Dedifferentiated amniotic fluid mesenchymal stem cell (primary cell): ENCODE results near the gene SLC6A15.

Experiments used
- DNase-seq: peaks from one replicate; pipeline ENCODE4 v3.0.0-alpha.2; 2016; ENCODE audit errors: extremely low spot score

The SLC6A15 gene

GRCh38 chr12:84874825-84875139 is 37.8 kb downstream of the SLC6A15 start:
- no peak for DNase-seq

GRCh38 chr12:84874125-84874824 is 38.3 kb downstream of the SLC6A15 start:
- peak; percentile 71 for DNase-seq

DNA sequence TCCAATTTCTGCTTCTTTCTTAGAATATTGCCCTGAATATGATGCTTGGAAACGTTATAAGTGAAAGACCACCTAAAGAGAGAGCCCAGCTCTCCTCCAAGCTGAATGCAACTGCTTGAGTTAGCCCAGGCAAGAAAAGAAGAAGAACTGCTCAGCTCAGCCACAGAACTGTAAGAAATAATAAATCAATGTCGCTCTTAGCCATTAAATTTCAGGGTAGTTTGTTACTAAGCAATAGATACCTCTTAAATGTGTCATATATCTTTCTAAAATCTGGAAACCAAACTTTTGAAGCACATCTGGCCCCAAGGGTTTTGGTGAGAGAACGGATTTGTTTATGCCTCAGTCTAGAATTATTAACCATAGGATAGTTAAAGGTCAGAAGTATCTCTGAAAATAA is 50.4 kb downstream of the SLC6A15 start:
- DNase-seq, result no peak

DNA sequence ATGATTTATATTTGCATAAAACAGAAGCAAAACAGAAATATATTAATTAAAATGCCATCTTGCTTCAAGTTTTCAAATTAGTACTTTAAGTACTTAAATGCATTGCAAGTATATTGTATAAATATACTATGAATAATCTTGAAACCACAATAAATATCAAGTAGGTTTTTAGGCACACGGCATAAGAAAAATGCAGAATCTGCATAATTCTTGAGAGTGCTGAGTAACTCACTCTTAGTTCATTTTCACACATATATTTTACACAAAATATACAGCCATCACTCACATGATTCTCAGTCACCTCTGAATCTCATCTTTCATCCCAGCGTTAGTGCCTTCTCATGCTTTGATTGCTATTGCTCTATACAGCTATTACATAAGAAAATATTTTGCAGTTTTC is 51.9 kb downstream of the SLC6A15 start:
- no peak for DNase-seq

- no peak for DNase-seq
Observed at GRCh38 chr12:84858796-84859195, 53.8 kb downstream of the SLC6A15 start.

DNA sequence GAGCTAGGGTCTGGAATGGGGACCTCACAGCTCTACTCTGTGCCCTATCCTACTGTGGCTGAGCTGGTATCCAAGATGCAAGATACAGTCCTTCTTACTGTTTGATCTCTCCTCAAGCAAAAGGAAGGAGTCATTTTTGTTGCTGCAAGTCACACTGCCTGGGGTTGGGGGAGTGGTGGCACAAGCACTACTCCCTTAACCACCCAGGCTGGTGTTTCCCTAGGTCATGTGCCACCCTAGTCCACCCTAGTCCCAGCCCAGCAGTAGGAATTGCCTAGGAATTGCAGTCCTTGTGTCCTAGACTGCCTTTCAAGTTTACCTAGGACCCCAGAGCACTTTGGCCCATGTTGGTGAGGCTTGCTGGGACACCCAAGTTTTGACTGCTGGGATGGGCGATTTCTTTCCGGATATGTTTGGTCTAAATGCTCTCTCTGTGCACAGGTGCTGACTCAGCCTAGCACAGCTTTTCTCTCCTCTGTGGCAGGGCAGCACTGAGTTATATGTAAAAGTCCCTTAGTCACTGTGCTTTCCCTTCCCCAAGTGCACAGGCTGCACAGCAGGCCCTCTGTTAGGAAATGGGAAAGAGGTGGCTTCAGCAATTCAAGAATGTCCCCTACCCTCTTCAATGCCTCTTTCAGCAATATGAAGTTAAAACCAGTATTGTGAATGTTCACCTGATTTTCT is 54.9 kb downstream of the SLC6A15 start:
- no peak for DNase-seq

DNA sequence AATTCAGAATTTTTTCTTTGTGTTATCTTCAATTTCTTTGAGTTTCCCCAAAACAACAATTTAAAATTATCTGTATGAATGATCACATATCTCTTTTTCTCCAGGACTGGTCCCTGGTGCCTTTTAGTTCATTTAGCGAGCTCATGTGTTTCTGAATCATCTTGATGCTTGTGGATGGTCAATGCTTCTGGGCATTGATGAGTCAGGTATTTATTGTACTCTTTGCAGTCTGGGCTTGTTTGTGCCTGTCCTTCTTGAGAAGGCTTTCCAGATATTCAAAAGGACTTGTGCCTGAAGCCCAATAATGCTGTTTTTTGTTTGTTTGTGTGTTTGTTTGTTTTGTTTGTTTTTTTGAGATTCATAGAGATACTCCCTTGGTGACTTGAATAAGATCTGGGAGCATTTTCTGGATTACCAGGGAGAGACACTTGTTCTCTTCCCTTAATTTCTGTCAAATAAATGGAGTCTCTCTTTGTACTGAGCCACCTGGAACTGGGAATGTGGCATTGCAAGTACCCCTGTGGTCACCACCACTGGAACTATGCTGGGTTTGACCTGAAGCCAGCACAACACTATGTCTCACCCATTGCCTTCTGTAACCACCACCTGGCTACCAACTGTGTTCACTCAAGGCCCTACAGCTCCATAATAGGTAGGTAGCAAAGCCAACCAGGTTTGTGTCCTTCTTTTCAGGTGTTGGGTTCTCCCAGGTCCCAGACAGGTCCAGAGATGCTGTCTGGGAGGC is 56.3 kb downstream of the SLC6A15 start:
- DNase-seq, result no peak

DNA sequence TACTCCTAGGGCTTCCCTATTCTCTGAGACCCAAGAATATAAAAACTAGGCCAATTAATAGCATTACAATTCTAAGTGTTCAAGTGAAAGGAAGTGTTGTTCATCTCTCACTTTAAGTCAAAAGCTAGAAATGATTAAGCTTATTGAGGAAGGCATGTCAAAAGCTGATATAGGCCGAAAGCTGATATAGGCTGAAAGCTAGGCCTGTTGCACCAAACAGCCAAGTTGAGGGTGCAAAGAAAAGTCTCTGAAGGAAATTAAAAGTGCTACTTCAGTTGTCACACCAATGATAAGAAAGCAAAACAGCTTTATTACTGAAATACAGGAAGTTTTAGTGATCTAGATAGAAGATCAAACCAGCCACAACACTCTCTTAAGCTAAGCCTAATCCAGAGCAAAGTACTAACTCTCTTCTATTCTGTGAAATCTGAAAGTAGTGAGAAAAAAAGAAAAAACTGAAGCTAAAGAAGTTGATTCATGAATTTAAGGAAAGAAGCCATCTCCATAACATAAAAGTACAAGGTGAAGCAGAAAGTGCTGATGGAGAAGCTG is 68.9 kb downstream of the SLC6A15 start:
- no peak for DNase-seq

- DNase-seq, result peak; percentile 65
Observed at GRCh38 chr12:84842406-84843013, 70.1 kb downstream of the SLC6A15 start.

DNA sequence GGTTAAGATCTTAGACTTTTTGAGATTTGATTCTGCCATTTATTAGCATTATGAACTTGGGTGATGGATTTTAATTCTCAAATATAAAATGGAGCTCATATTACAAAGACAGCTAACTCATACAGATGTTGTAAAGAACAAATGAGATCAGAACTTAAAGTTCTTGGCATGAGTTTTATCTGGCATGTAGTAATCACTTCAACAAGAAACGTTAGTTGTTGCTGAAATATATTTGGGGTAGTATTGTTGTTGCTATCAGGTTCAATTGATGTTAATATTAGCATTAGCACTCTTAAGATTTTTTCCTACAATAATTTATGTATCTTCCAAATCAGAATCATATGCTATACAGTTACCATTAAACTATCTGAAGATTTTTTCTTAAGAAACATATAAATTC is 71.0 kb downstream of the SLC6A15 start:
- DNase-seq, result no peak

DNA sequence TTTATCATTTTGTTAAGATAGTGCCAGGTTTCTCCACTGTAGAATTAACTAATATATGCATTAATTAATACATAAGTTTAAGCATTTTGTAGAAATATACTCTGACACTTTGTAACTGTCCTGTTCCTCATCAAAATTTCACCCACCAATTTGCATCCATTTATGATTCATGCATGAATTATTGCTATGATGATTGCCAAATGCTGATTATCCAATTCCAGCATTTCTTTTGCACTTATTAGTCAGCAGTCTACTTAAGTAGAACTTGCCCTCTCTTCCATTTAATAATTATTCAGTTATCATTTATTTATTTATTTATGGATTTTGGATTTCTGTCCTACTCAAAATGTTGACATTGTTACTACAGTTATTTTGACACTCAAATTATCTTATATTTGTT is 72.2 kb downstream of the SLC6A15 start:
- DNase-seq, result no peak

- DNase-seq, result no peak
Observed at GRCh38 chr12:84826925-84827324, 85.7 kb downstream of the SLC6A15 start.

DNA sequence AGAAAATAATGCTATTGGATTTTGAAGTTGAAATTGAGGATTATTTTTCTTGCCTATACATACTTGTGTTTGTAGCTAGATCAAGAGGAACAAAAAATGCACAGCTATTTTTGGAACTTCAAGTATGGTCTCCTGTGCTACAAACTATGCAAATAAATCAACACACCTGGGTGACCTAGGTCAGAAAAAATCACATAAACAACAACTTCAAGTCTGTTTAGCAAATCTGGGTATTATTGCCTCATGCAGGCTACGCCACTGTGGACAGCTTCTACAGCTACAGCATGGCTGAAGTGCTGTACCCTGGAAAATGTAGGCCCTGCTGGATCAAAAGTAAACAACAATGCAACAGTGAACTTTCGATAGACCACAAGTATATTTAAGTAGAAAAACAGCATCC is 87.5 kb downstream of the SLC6A15 start:
- DNase-seq, result no peak

- DNase-seq, result peak; percentile 21
Observed at GRCh38 chr12:84822525-84822924, 90.1 kb downstream of the SLC6A15 start.

DNA sequence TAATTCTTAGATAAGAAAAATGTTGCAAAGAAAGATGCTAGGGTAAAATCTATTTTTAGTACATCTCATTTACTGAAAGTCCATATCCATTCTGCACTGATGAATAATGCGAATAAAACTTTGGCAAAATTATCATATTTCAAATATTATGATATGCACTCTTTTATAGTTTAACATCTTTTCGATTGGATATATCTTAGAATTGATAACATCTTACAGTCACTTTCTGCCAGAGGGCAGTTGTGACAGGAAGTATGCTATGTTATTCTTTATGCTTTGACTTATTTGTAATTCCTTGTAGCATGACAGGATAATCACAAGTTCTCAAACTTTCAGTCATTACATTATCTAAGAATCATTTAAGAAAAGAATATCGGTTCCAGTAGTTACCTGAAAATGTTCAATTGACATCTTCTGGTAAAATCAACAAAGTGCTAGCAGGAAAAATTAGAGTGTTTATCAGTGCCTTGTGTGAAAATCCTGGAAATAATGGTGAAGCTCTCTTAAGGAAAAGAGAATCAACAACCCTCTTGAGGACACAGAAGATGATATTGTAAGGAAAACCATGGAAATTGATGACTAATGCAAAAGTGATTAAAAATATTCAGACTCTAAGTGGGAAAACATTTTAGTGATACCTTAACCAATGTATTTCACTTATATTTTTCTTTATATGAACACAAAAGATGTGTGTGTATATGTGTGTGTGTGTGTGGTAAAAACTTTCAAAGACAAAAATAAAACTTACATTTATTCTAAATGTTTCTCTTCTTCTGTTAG is 95.5 kb downstream of the SLC6A15 start:
- DNase-seq, result no peak

DNA sequence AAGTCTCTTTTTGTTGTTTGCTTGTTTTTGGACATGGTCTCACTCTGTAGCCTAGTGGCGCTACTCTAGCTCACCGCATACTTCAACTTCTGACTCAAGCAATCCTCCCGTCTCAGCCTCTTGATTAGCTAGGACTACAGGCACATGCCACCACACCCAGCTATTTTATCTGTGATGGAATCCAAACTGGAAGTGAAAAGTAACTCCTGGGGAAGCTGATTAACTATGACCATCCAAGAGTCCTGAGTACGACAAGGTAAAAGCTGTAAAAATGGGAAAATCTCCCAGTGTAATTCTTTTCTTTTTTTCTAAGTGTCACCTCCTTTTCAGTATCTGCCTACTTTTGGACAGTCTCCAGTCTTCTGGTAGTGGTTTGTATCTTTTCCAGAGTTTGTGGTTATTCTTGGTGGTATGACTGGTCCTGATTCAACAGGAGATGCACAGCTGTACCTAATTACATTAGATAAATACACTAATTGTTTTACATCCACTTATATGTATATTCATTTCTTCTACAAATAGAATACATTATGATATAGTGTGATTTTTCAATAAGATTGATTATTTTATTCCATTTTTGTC is 97.8 kb downstream of the SLC6A15 start:
- no peak for DNase-seq

- no peak for DNase-seq
Observed at GRCh38 chr12:84813780-84814663, 98.6 kb downstream of the SLC6A15 start.

DNA sequence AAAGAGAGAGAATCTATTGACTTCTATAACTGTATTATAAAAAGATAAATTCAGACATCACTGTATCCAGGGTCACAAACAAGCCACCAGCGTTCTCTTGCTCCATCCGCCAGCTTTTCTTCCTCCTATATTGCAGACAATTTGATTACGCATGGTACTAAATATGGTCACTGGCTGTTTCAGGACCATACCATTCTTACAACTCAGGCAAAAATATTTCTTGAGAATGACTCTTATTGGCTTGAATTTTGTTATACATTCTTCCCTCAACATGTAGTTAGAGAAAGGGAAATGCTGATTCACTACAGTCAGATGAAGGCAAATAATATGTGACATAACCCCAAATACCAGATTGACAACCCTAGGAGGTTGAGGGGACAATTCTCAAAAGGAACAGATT is 101.3 kb downstream of the SLC6A15 start:
- DNase-seq, result no peak

GRCh38 chr12:84810611-84811010 is 102.0 kb downstream of the SLC6A15 start:
- DNase-seq, result no peak
